ENCODE results near the gene SLC35F1.
"Not testable (repeated sequence)": the region's sequence is repeated elsewhere in the genome, so short reads cannot be mapped to it uniquely, and the experiment has no call there.

The SLC35F1 gene

DNA sequence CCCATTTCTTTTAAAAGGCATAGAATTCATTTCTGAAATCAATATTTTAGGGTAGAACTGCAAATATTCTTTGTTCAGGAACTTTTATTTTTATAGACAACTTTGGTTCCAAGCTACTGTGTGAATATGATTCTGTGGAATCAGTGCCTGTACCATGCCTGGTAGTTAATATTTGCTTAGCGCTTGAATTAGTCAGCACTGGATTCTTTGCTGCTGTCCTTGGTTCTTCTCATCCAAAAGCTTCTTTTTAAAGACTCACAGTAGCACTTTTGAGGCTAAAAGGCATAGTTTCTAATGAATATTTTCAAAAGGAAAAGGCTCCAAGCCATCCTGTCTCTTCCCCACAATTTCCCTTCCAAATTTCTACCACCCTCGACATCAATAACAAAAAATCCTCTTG lies 109.5 kb downstream of the SLC35F1 start:
- no peak for DNase-seq

DNA sequence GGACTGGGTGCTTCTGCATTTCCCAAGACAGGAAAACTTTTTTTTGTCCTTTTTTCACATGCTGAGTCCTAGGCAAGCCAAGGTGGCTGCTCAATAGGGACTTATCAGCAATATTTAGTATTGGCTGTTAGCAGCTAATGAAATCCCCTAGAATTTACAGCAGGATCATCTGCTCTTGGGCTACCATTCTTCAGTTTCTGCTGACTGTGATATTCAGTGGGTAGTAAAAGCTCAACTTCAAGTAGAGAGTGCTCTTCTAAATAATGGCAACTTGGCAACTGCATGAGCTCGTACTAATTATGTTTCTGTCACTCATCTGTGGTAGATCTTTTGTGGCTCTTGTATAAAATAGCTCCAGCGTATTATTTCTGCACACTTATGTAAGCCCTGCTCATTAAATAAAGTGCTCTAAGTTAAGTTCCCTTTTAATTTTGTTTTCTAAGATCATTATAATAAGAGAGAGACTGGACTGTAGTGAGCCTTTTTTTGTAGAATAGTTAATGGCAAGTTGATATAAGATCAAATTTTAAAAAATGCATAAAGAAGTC lies 110.3 kb downstream of the SLC35F1 start:
- no peak for DNase-seq

DNA sequence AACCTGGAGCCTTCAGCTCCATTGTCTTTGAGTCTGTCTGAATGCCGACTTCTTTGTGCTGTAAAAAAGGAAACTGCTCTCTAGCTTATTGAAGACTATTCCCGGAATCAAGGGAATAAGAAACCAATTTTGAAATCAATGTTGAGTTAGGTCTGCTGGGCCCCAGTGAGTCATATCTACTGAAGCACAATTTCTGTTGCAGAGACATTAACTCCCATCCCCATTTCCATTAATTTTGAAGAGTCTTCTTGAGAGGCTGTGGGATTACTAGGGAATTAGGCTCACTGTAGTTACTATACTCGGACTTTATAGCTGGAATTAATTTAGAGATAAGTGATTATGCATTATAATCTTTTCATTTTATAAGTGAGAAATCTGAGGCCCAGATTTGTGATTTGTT lies 116.7 kb downstream of the SLC35F1 start:
- DNase-seq = no peak

DNA sequence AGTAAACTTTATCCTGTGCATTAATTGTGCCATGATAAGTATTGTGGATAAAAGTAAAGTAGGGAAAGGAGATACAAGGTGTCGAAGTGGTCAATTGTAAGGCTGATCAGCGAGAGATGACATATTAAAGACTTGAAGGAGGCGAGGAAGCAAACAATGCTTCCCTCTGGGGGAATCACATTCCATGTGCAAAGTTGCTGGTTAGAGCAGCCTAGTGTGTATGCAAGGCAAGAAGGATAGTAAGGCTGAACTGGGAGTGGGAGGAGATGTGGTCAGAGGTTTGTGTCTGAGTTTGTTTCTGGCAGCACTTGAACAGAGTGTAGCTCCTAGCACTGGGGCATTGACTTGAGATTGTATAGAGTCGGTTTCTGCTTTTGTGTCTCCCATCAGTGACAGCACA lies 122.9 kb downstream of the SLC35F1 start:
- DNase-seq = no peak

DNA sequence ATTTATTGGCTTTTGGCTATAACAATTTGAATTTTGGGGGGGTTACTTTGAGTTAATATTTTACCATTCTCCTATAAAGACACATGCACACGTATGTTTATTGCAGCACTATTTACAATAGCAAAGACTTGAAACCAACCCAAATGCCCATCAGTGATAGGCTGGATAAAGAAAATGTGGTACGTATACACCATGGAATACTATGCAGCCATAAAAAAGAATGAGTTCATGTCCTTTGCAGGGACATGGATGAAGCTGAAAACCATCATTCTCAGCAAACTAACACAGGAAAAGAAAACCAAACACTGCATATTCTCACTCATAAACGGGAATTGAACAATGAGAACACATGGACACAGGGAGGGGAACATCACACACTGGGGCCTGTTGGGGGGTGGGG lies 130.4 kb downstream of the SLC35F1 start:
- not testable (repeated sequence) for DNase-seq

DNA sequence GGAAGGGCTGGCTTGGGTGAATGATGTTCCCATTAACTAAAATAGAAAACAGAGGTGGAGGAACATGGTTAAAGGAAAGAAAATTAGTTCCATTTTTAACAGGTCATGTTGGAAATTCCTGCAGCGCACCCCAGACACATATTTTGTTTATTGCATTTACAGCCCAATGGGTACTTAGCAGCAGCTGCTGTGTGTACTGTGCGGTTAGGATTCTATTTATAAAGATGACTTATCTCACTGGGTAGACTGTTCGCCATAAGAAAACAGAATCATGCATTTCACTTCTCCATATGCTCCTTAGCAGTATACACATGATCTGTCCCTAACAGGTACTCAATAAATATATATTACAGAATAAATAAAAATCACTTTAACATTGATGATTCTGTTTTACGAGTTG lies 135.8 kb downstream of the SLC35F1 start:
- no peak for DNase-seq

GRCh38 chr6:118044275-118044674 lies 137.2 kb downstream of the SLC35F1 start:
- DNase-seq = no peak

GRCh38 chr6:118054082-118054481 lies 147.0 kb downstream of the SLC35F1 start:
- DNase-seq = no peak

GRCh38 chr6:118061666-118062065 lies 154.6 kb downstream of the SLC35F1 start:
- DNase-seq = no peak

GRCh38 chr6:118080547-118080946 lies 173.5 kb downstream of the SLC35F1 start:
- no peak for DNase-seq

- DNase-seq = no peak
Measured at GRCh38 chr6:118083711-118084110, 176.6 kb downstream of the SLC35F1 start.

- no peak for DNase-seq
Measured at GRCh38 chr6:118085665-118086064, 178.6 kb downstream of the SLC35F1 start.

DNA sequence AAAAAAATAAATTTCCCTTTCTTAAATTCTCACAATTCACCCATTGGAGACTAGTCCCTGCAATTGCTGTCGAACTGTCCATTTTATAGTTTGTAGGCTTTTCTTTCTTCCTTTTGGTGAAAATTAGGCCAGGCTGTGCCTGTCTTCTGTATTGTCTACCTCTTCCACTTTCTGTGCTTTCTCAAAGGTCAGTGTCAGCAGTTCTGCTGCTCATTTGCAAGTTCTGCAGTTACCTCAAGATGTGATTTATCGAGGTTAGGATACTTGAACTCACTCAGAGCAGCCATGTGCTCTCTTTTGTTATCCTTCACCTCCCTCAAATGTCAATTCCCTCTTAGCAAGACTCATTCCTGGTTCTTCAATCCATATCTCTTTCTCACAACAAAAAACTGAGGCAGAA lies 179.1 kb downstream of the SLC35F1 start:
- DNase-seq = no peak

- DNase-seq = no peak
Measured at GRCh38 chr6:118092086-118092485, 185.0 kb downstream of the SLC35F1 start.

GRCh38 chr6:118097576-118097975 lies 190.5 kb downstream of the SLC35F1 start:
- no peak for DNase-seq

DNA sequence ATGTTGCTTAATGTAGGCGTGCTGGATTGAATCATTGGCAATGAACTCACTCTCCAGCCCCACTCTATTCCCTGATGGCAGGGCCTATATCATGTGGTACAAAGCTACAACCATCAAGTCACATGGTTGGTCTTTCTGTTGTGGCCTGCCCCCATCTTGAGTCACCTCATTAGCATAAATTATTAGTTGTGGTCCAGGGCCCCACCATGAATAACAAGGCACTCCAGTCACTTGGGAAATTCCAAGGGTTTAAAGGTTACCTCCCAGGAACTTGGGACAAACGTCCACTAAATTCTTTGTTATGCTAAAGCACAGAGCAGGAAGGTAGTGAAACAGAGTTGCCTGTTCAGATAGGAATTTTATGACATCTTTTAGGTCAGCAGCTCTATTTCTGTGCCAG lies 193.7 kb downstream of the SLC35F1 start:
- DNase-seq = no peak

- DNase-seq = no peak
Measured at GRCh38 chr6:118101220-118101619, 194.2 kb downstream of the SLC35F1 start.

DNA sequence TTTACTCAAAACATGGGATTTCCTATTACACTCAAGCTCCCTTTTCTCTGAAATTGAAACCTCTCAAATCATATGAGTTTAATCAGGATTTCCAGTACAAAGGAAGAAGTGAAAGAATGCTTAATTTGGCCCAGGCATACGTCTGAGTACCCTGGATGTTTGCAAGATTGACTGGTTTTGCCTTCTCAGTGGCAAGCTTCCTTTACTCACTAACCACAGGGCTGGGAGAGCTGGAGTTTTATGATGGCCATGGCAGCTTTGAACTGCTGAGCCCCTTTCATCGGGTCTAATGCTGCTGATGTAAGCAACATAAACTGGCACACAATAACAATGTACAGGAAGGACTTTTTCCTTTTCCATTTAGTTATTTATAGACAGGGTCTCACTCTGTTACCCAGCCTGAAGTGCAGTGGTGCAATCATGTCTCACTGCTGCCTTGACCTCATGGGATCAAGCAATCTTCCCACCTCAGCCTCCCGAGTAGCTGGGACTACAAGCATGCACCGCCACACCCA lies 194.8 kb downstream of the SLC35F1 start:
- DNase-seq = no peak

DNA sequence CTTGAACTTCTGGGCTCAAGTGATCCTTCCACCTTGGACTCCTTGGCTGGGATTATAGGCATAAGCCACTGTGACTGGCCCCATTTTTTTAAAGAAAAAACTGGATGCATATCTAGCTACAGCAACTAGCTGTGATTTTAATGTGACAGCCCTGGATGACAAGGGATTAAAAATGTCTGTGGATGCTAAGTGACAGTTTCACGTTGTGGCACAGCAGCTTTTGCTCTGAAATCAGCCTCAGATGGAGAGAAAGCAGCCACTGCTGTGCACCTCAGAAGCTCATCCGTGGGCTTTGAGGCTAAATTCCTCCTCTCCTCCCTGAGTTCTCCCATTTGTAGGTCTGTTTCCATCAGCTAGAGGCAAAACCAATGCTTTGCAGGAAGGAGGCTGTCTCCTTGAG lies 195.3 kb downstream of the SLC35F1 start:
- DNase-seq = no peak

- no peak for DNase-seq
Measured at GRCh38 chr6:118103381-118104146, 196.5 kb downstream of the SLC35F1 start.

GRCh38 chr6:118122161-118122725 lies 215.2 kb downstream of the SLC35F1 start:
- no peak for DNase-seq

DNA sequence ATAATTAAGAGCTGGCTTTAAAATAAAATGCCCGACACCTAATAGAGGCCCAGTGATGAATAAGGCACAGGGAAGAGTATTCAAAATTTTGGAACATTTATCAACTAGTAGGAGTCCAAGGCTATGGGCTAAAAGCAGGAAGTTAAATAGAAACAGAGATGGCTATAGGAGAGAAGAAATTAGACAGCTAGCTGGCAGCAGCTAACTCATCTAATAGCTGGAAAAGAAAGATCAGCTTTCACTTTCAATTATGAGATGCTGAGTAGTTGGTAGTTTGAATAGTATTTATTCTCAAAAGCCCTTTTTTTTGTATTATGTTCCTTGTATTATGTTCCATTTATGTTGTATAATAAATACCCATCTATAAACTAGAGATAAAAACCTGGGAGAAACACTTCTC lies 215.7 kb downstream of the SLC35F1 start:
- no peak for DNase-seq

- DNase-seq = no peak
Measured at GRCh38 chr6:118123503-118124037, 216.5 kb downstream of the SLC35F1 start.

DNA sequence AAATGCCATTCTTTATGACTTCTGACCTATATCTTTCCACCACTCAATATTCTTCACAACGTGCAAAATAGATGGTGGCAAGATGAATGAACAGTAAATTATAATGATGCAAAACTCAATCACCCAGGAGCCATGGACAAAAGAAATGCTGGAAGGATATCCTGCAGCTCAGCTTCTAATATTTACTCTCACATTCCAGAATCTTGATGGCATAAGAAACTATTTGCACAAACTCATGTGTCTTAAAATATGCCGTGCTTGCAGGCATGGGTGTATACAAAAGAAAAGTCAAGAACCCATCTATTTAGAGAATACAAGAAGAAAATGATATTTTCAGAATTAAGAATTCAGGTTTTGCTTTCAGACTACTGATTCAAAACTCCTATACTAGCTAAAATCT lies 217.8 kb downstream of the SLC35F1 start:
- no peak for DNase-seq
